Brain microvascular endothelial cell (primary cell): ENCODE data around the gene ADAM17.

ENCODE experiments used
- DNase-seq: peaks from one replicate; pipeline ENCODE4 v3.0.0-alpha.2; 2020
- H3K27ac ChIP-seq: fragments of 250-450 bp; sonication (Bioruptor Pico); 2 replicates; pipeline ENCODE4 v1.5.1; 2020; ENCODE audit warnings: mild to moderate bottlenecking, moderate library complexity
- H3K27me3 ChIP-seq: fragments of 250-450 bp; sonication (Bioruptor Pico); replicated peaks from 2 replicates; pipeline ENCODE4 v1.5.1; 2020; ENCODE audit warnings: mild to moderate bottlenecking
- H3K36me3 ChIP-seq: fragments of 250-450 bp; sonication (Bioruptor Pico); replicated peaks from 2 replicates; pipeline ENCODE4 v1.5.1; 2020; ENCODE audit warnings: mild to moderate bottlenecking
- H3K4me3 ChIP-seq: 2 replicates; pipeline ENCODE4 v1.5.1; 2011; ENCODE audit warnings: low read depth, mild to moderate bottlenecking, control low read depth, low read length, moderate library complexity
- in situ Hi-C: cut with HindIII; loops from 2 replicates; pipeline ENCODE4 v1.10.0; 2017; ENCODE audit warnings: low sequenced_read_pairs, low pct_ligation_motif_present
- TF ChIP-seq, protein P1 (sequence below): IDR thresholded peaks from 2 replicates; pipeline ENCODE4 v1.5.1; 2011; ENCODE audit warnings: low read depth, mild to moderate bottlenecking, moderate library complexity, low read length, control low read depth, inconsistent platforms; ENCODE audit errors: missing control alignments

Gene ADAM17

GRCh38 chr2:9555297-9556120, at the start of gene ADAM17:
Gene ADAM17, minus strand, starts transcription at chr2:9555830. Its CDS starts 225 bp downstream, at chr2:9555605.
- DNase-seq = peak; percentile 95
- Histone ChIP-seq H3K4me3 (peak within 1 kb of the TSS; percentile 93), H3K36me3 (no peaks in the 10 kb centered on the region), H3K27me3 (no peaks in the 10 kb centered on the region), H3K27ac (peak within 1 kb of the TSS; percentile 91)
- TF ChIP-seq, protein P1, sequence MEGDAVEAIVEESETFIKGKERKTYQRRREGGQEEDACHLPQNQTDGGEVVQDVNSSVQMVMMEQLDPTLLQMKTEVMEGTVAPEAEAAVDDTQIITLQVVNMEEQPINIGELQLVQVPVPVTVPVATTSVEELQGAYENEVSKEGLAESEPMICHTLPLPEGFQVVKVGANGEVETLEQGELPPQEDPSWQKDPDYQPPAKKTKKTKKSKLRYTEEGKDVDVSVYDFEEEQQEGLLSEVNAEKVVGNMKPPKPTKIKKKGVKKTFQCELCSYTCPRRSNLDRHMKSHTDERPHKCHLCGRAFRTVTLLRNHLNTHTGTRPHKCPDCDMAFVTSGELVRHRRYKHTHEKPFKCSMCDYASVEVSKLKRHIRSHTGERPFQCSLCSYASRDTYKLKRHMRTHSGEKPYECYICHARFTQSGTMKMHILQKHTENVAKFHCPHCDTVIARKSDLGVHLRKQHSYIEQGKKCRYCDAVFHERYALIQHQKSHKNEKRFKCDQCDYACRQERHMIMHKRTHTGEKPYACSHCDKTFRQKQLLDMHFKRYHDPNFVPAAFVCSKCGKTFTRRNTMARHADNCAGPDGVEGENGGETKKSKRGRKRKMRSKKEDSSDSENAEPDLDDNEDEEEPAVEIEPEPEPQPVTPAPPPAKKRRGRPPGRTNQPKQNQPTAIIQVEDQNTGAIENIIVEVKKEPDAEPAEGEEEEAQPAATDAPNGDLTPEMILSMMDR = peak; percentile 62
- in situ Hi-C loops = no loop called here

DNA sequence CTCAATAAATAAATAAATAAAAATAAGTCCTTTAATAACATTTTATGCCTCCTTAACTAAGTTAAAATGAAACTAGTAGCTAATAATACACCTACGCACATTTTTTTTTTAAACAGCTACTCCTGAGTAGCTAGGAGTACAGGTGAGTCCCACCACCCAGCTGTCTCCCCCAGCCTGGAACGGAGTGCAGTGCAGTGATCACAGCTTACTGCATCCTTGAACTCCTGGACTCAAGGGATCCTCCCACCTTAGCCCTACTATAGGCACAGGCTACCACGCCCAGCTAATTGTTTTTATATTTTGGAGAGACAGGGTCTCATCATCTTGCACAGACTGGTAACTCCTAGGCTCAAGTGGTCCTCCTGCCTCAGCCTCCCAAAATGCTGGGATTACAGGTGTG, 46.8 kb upstream of the ADAM17 start:
- TF ChIP-seq, protein P1 = no peak
- DNase-seq = no peak
- in situ Hi-C loops = no loop called here
- no peaks in the 10 kb centered on the region for H3K27me3 ChIP-seq
- no peak overlapping the region for H3K27ac ChIP-seq
- peaks cover 21% of the 10 kb centered on the region for H3K36me3 ChIP-seq
- H3K4me3 ChIP-seq = no peak overlapping the region

DNA sequence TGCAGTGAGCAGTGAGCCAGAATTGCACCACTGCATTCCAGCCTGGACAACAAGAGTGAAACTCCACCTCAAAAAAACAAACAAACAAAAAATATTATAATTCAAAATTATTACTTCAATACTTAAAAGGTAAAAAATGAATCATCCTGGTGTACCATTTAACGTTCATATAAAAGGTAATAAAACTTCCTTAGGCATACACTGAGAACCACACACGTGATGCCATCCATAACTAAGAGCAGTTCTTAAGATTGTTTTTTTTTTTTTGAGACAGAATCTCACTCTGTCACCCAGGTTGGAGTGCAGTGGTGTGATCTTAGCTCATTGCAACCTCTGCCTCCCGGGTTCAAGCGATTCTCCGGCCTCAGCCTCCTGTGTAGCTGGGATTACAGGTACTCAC, 45.8 kb upstream of the ADAM17 start:
- Histone ChIP-seq H3K36me3 (peaks cover 21% of the 10 kb centered on the region), H3K27ac (no peak overlapping the region), H3K4me3 (no peak overlapping the region), H3K27me3 (no peaks in the 10 kb centered on the region)
- in situ Hi-C loops = no loop called here
- TF ChIP-seq, protein P1 = no peak
- no peak for DNase-seq

DNA sequence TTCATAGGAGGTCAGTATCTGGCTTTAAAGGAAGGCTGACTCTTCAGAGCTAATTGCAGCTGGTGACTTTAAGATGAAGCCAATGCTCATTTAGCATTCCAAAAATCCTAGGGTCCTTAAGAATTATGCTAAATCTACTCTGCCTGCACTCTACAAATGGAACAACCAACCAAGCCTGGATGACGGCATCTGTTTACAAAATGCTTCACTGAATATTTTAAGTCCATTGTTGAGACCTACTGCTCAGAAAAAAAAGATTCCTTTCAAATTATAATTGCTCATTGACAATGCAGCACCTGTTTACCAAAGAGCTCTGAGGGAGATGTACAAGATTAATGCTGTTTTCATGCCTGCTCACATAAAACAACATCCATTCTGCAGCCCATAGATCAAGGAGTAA, 43.8 kb upstream of the ADAM17 start:
- no peak overlapping the region for H3K27ac ChIP-seq
- in situ Hi-C loops = no loop called here
- TF ChIP-seq, protein P1 = no peak
- no peaks in the 10 kb centered on the region for H3K27me3 ChIP-seq
- DNase-seq = no peak
- peaks cover 21% of the 10 kb centered on the region for H3K36me3 ChIP-seq
- no peak overlapping the region for H3K4me3 ChIP-seq

- H3K27ac ChIP-seq = no peak overlapping the region
- H3K36me3 ChIP-seq = peaks cover 21% of the 10 kb centered on the region
- H3K4me3 ChIP-seq = no peak overlapping the region
- H3K27me3 ChIP-seq = no peaks in the 10 kb centered on the region
- TF ChIP-seq, protein P1 = no peak
- no peak for DNase-seq
- in situ Hi-C loops = no loop called here
These were observed 41.1 kb upstream of the ADAM17 start for GRCh38 chr2:9596621-9597311.
